ENCODE data around the gene FADD. TPM values are rescaled to one million over a fixed set of nuclear protein-coding genes. Genes with fewer than 3 reads are reported as not detected.

Gene FADD
- total RNA-seq, 1 experiment from 2014 or later = 40.2 TPM

- CTCF ChIA-PET = interaction anchor here (0.8 kb wide), 1 partner anchor 1164 kb away, joined by 3 read pairs; no protein-coding TSS in a partner anchor
- Mint-ChIP-seq H3K4me3 (ENCODE audit: low read depth, unreplicated experiment) (no peak overlapping the region), H3K9me3 (ENCODE audit: low read depth, unreplicated experiment) (no peaks in the 10 kb centered on the region), H3K27me3 (ENCODE audit: unreplicated experiment) (peaks cover 31% of the 10 kb centered on the region), H3K27ac (ENCODE audit: unreplicated experiment) (no peak overlapping the region), H3K4me1 (ENCODE audit: low read depth, unreplicated experiment) (no peaks in the 10 kb centered on the region), H3K36me3 (ENCODE audit: insufficient read depth, unreplicated experiment) (no peaks in the 10 kb centered on the region)
- no peak for DNase-seq
- no TSS peak for BruUV-seq (replicated peaks)
- intact Hi-C loops (cut with micrococcal nuclease; ENCODE audit: unreplicated experiment) = no loop called here
- no peak for TF ChIP-seq CTCF (IDR thresholded peaks at IDR 0.05; ENCODE audit: unreplicated experiment)
Measured at GRCh38 chr11:70251659-70252321, 48.7 kb downstream of the FADD start.

GRCh38 chr11:70252844-70253243, 49.7 kb downstream of the FADD start:
- Mint-ChIP-seq H3K4me1 (ENCODE audit: low read depth, unreplicated experiment) (no peaks in the 10 kb centered on the region), H3K4me3 (ENCODE audit: low read depth, unreplicated experiment) (no peak overlapping the region), H3K27me3 (ENCODE audit: unreplicated experiment) (peaks cover 31% of the 10 kb centered on the region), H3K27ac (ENCODE audit: unreplicated experiment) (no peak overlapping the region), H3K36me3 (ENCODE audit: insufficient read depth, unreplicated experiment) (no peaks in the 10 kb centered on the region), H3K9me3 (ENCODE audit: low read depth, unreplicated experiment) (no peaks in the 10 kb centered on the region)
- intact Hi-C loops (cut with micrococcal nuclease; ENCODE audit: unreplicated experiment) = no loop called here
- BruUV-seq (replicated peaks) = no TSS peak
- no peak for TF ChIP-seq CTCF (IDR thresholded peaks at IDR 0.05; ENCODE audit: unreplicated experiment)
- CTCF ChIA-PET = no interaction called here
- DNase-seq = no peak

- CTCF ChIA-PET = no interaction called here
- no peak for TF ChIP-seq CTCF (IDR thresholded peaks at IDR 0.05; ENCODE audit: unreplicated experiment)
- intact Hi-C loops (cut with micrococcal nuclease; ENCODE audit: unreplicated experiment) = no loop called here
- H3K9me3 Mint-ChIP-seq (ENCODE audit: low read depth, unreplicated experiment) = no peaks in the 10 kb centered on the region
- H3K4me3 Mint-ChIP-seq (ENCODE audit: low read depth, unreplicated experiment) = no peak overlapping the region
- no peak overlapping the region for H3K27ac Mint-ChIP-seq (ENCODE audit: unreplicated experiment)
- no peaks in the 10 kb centered on the region for H3K4me1 Mint-ChIP-seq (ENCODE audit: low read depth, unreplicated experiment)
- peaks cover 30% of the 10 kb centered on the region for H3K27me3 Mint-ChIP-seq (ENCODE audit: unreplicated experiment)
- no peaks in the 10 kb centered on the region for H3K36me3 Mint-ChIP-seq (ENCODE audit: insufficient read depth, unreplicated experiment)
- DNase-seq = no peak
- BruUV-seq (replicated peaks) = no TSS peak
Measured at GRCh38 chr11:70255477-70256116, 52.5 kb downstream of the FADD start.

Other genes with a start within 250 kb of the FADD start
- gene ANO1, start 125.0 kb upstream of the FADD start, total RNA-seq (2022) = 10.4 and 17.8 TPM in 2 replicates
- 76.5 and 84.0 TPM in 2 replicates for gene PPFIA1, start 67.4 kb downstream of the FADD start, total RNA-seq (2022)
- 448 and 498 TPM in 2 replicates for gene CTTN, start 195.2 kb downstream of the FADD start, total RNA-seq (2022)

Data from Calu3 (cell line).